Heart right ventricle (tissue), 16 donors: Measurements from ENCODE around the gene LAMA1. TPM values are rescaled to one million over a fixed set of nuclear protein-coding genes. Genes with fewer than 3 reads are reported as not detected.

Source experiments
- ATAC-seq, 8 donors: fragments of 200-7000 bp; cut with Tn5 transposase; one replicate each; pipeline ENCODE4 v1.9.1; 2020; ENCODE audit warnings: mild to moderate bottlenecking in 8 of 8, moderate library complexity in 8 of 8, moderate number of reproducible peaks in 1 of 8
- DNase-seq, 2 donors: peaks; one replicate each; pipeline ENCODE4 v3.0.0-alpha.2; 2020
- H3K27ac ChIP-seq, 10 donors: fragments of 200-600 bp; sonication (generic) in 2 of 10; one replicate each; pipeline versions ENCODE4 v1.5.0 to v1.8.0; 2020 to 2022; ENCODE audit warnings: mild to moderate bottlenecking in 3 of 10
- H3K27me3 ChIP-seq, 7 donors: fragments of 200-600 bp; one replicate each; pipeline ENCODE4 v1.8.0; 2021 to 2022; ENCODE audit warnings: mild to moderate bottlenecking in 2 of 7
- H3K36me3 ChIP-seq, 9 donors: fragments of 200-600 bp; sonication (generic) in 1 of 9; one replicate each; pipeline versions ENCODE4 v1.5.0 to v1.8.0; 2020 to 2022; ENCODE audit warnings: mild to moderate bottlenecking in 2 of 9
- H3K4me1 ChIP-seq, 9 donors: fragments of 200-600 bp; sonication (generic) in 1 of 9; one replicate each; pipeline versions ENCODE4 v1.5.0 to v1.8.0; 2020 to 2022; ENCODE audit warnings: mild to moderate bottlenecking in 4 of 9
- H3K4me3 ChIP-seq, 10 donors: fragments of 200-600 bp; sonication (generic) in 2 of 10; one replicate each; pipeline versions ENCODE4 v1.5.0 to v1.8.0; 2020 to 2022; ENCODE audit warnings: mild to moderate bottlenecking in 7 of 10, moderate library complexity in 2 of 10
- H3K9me3 ChIP-seq, 11 donors: fragments of 200-600 bp in 10 of 11; sonication (generic) in 2 of 11; one replicate each; pipeline versions ENCODE4 v1.5.0 to v1.8.0; 2013 to 2022; ENCODE audit warnings: mild to moderate bottlenecking in 2 of 11, control low read depth in 1 of 11, moderate library complexity in 1 of 11
- WGBS, 2 donors: extraction: QIAGEN DNeasy Blood & Tissue Kit; methylation state at CpG; one replicate each; pipeline ENCODE4 v1.1.7; 2013; ENCODE audit warnings: inconsistent platforms in 1 of 2; 5-methylcytosine and 5-hydroxymethylcytosine counted together
- intact Hi-C, 10 donors: fragments of 100-400 bp; cut with DNase I; formaldehyde crosslinking; loops; one replicate each; pipeline versions ENCODE4 v1.11.1 to v1.14.2; 2022
- polyA plus RNA-seq, 2 donors: library from polyadenylated mRNA; stranded (reverse); fragments of 200-250 nt; gene quantifications; one replicate each; pipeline ENCODE4 v1.2.3, GENCODE V29; 2013
- total RNA-seq, 10 donors: library from RNA; stranded (reverse); fragmentation: NEBNext Ultra II Directional in 3 of 10; extraction: Animal tissue kit (Norgen Biotek cat#: 25700) in 3 of 10; gene quantifications; one replicate each; pipeline versions ENCODE4 v1.2.1 to v1.2.4, GENCODE V29; 2021 to 2023
- TF ChIP-seq, protein P1 (sequence below), 9 donors: fragments of 200-600 bp; sonication (generic) in 2 of 9; IDR thresholded peaks; one replicate each; pipeline versions ENCODE4 v1.5.0 to v1.8.0; 2021 to 2022; ENCODE audit warnings: antibody characterized with exemption in 9 of 9, mild to moderate bottlenecking in 5 of 9, moderate library complexity in 1 of 9
- donor health status: Arrhythmogenic right ventricular cardiomyopathy.
- donor health status: ischemic (EF 13 %, LVEDD 7.1; RV severe dilation, severe dysfunction).
- donor health status: healthy with polysubstance abuse.
- donor health status: DM: no; HTN: yes; CAD: no.
- donor health status: DM: no; HTN: no; CAD: no.
- donor health status: ischemic (EF 25% LVEDD 6.9; RV normal size, moderate dysfunction).
- donor health status: ischemic (EF 25% LVEDD 5.7; RV mildly dilated, moderate dysfunction).
- donor health status: healthy.
- donor health status: DM: yes; HTN: yes; CAD: no.
- donor health status: Ischemic cardiomyopathy.
- donor health status: ischemic (EF 35%, LVEDD 5.7; RV mildly dilated, moderate dysfunction).
- donor health status: nonischemic (EF 11% LVEDD 7.7; RV severe dilation, severe dysfunction).
- donor health status: DM: yes; HTN: yes; CAD: no.
- donor health status: PGD.
- donor health status: ischemic (EF 29% LVEDD 5.4; RV normal size, mild dysfunction).
- donor health status: nonischemic (EF 23%, LVEDD 6.1; RV moderate dilation, normal function).

Gene LAMA1
- total and polyA plus RNA-seq, 12 donors: 0.05 to 0.82 (median 0.13) TPM; not detected in 4

DNA sequence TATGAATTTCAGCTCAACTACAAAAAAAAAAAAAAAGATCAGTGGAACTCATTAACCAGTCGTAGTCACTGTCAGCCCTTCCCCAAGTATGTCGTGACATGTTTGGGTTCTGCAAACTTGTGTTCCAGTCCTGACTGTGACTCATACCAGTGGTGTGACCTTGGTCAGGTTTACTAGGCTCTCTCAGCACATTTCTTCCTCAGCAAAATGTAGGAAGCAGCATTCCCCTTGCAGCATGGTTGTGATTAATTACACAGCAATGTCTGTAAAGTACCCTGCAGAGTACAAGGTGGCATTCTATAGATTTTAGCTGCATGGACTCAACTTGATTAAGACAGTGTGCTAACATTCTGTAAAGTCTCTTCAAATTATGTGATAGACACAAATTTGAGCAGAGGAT lies 156.9 kb downstream of the LAMA1 start:
- H3K4me3 ChIP-seq: no peak overlapping the region
- WGBS, 2 donors: 90 to 91% methylated on average over 2 of the region's 2 CpGs
- H3K9me3 ChIP-seq: peaks cover 0 to 7% (median 0%) of the 10 kb centered on the region in 11 donors
- H3K36me3 ChIP-seq: no peaks in the 10 kb centered on the region
- ATAC-seq: no peak
- H3K27ac ChIP-seq: no peak overlapping the region
- intact Hi-C loops: no loop called here
- no peak for DNase-seq
- H3K4me1 ChIP-seq: no peaks in the 10 kb centered on the region
- TF ChIP-seq, protein P1, sequence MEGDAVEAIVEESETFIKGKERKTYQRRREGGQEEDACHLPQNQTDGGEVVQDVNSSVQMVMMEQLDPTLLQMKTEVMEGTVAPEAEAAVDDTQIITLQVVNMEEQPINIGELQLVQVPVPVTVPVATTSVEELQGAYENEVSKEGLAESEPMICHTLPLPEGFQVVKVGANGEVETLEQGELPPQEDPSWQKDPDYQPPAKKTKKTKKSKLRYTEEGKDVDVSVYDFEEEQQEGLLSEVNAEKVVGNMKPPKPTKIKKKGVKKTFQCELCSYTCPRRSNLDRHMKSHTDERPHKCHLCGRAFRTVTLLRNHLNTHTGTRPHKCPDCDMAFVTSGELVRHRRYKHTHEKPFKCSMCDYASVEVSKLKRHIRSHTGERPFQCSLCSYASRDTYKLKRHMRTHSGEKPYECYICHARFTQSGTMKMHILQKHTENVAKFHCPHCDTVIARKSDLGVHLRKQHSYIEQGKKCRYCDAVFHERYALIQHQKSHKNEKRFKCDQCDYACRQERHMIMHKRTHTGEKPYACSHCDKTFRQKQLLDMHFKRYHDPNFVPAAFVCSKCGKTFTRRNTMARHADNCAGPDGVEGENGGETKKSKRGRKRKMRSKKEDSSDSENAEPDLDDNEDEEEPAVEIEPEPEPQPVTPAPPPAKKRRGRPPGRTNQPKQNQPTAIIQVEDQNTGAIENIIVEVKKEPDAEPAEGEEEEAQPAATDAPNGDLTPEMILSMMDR (IDR thresholded peaks at IDR 0.05): no peak
- H3K27me3 ChIP-seq: peaks cover 0 to 8% (median 0%) of the 10 kb centered on the region in 7 donors

DNA sequence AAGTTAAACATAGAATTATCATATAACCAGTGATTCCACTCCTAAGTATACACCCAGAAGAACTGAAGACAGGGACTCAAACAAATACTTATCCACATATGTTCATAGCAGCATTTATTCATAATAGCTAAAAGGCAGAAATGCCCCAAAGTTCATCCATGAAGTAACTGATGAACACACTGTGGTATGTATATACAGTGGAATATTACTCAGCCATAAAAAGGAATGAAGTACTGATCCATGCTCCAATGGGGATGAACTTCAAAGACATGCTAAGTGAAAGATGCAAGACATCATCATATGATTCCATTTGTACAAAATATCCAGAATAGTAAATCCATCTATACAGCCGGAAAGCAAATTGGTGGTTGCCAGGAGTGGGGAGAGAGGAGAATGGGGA lies 157.5 kb downstream of the LAMA1 start:
- no peak overlapping the region for H3K4me3 ChIP-seq
- intact Hi-C loops: no loop called here
- H3K9me3 ChIP-seq: peaks cover 0 to 7% (median 0%) of the 10 kb centered on the region in 11 donors
- DNase-seq (no peak), ATAC-seq (no peak)
- H3K36me3 ChIP-seq: no peaks in the 10 kb centered on the region
- 100% methylated on average over 1 of the region's 1 CpG for WGBS, 2 donors
- no peak overlapping the region for H3K27ac ChIP-seq
- H3K4me1 ChIP-seq: no peaks in the 10 kb centered on the region
- peaks cover 0 to 8% (median 0%) of the 10 kb centered on the region in 7 donors for H3K27me3 ChIP-seq
- TF ChIP-seq, protein P1 (IDR thresholded peaks at IDR 0.05): no peak

DNA sequence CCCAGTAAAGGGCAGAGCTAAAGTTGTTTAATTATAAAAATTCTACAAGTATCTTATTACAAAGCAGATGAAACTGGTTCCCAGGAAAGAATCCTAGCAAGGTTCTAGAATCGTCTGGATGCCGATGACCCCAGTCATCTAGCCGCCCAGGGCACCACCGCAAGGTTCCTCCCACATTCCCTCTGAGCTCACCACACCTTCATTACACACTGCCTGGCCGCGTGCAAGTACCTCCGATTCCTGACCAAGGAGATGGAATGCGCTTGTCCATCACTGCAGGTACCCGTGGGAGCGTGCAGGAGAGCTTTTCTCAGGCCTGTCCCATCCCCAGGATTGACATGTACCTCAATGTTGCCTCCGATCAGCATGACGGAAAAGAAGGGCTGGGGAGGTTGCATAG lies 158.5 kb downstream of the LAMA1 start:
- no peak for ATAC-seq
- no peaks in the 10 kb centered on the region for H3K36me3 ChIP-seq
- TF ChIP-seq, protein P1 (IDR thresholded peaks at IDR 0.05): no peak
- no peak overlapping the region for H3K27ac ChIP-seq
- H3K4me3 ChIP-seq: no peak overlapping the region
- WGBS, 2 donors: 84 to 92% methylated on average over 12 of the region's 12 CpGs
- intact Hi-C loops: no loop called here
- peaks cover 0 to 8% (median 0%) of the 10 kb centered on the region in 7 donors for H3K27me3 ChIP-seq
- H3K4me1 ChIP-seq: no peaks in the 10 kb centered on the region
- DNase-seq: no peak
- H3K9me3 ChIP-seq: peaks cover 0 to 7% (median 0%) of the 10 kb centered on the region in 11 donors

DNA sequence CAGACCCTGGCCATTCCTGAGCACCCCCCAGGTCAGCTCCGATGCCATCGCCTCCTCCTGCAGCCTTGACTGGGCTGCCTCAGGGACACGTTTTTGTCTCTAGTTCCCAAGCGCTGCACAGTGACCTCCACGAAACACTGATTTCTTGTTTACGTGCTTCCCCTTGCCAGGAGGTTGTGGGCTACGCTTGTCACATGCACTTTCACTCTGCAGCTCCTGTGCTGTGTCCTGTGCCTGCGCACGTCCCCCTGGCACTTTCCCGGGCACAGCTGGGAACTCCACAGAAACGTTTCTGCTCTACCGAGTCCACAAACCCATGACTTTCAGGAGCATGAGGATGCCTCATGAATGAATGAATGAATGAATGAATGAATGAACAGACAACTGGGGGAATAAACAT lies 160.6 kb downstream of the LAMA1 start:
- H3K4me3 ChIP-seq: no peak overlapping the region
- 93 to 95% methylated on average over 12 of the region's 12 CpGs for WGBS, 2 donors
- H3K4me1 ChIP-seq: no peaks in the 10 kb centered on the region
- TF ChIP-seq, protein P1 (IDR thresholded peaks at IDR 0.05): no peak
- no peaks in the 10 kb centered on the region for H3K36me3 ChIP-seq
- ATAC-seq: no peak
- no peak overlapping the region for H3K27ac ChIP-seq
- H3K27me3 ChIP-seq: peaks cover 0 to 8% (median 0%) of the 10 kb centered on the region in 7 donors
- H3K9me3 ChIP-seq: peaks cover 0 to 7% (median 0%) of the 10 kb centered on the region in 11 donors
- no peak for DNase-seq
- intact Hi-C loops: no loop called here
